Hematopoietic multipotent progenitor cell treated with erythropoietin and hydrocortisone succinate and interleukin-3 and kit ligand, for 15 days (in vitro differentiated cells): Measurements from ENCODE around the gene MPP4.

Experiments used
- DNase-seq: peaks from one replicate; pipeline ENCODE4 v3.0.0-alpha.2; 2015; ENCODE audit warnings: low spot score

MPP4 gene

GRCh38 chr2:201628545-201628944, 69.9 kb downstream of the MPP4 start:
- no peak for DNase-seq

GRCh38 chr2:201622306-201622970, 76.0 kb downstream of the MPP4 start:
- DNase-seq, result no peak

- no peak for DNase-seq
These were observed 77.0 kb downstream of the MPP4 start for GRCh38 chr2:201621293-201621999.

- no peak for DNase-seq
These were observed 79.4 kb downstream of the MPP4 start for GRCh38 chr2:201618744-201619662.

GRCh38 chr2:201608021-201608420, 90.4 kb downstream of the MPP4 start:
- no peak for DNase-seq

GRCh38 chr2:201607568-201607967, 90.9 kb downstream of the MPP4 start:
- DNase-seq, result no peak

GRCh38 chr2:201600906-201601305, 97.5 kb downstream of the MPP4 start:
- DNase-seq, result no peak

GRCh38 chr2:201597397-201597796, 101.0 kb downstream of the MPP4 start:
- DNase-seq, result no peak
